Measurements from ENCODE around the gene TMED5.
"Not testable (repeated sequence)": the region's sequence is repeated elsewhere in the genome, so short reads cannot be mapped to it uniquely, and the experiment has no call there.

TMED5 gene

DNA sequence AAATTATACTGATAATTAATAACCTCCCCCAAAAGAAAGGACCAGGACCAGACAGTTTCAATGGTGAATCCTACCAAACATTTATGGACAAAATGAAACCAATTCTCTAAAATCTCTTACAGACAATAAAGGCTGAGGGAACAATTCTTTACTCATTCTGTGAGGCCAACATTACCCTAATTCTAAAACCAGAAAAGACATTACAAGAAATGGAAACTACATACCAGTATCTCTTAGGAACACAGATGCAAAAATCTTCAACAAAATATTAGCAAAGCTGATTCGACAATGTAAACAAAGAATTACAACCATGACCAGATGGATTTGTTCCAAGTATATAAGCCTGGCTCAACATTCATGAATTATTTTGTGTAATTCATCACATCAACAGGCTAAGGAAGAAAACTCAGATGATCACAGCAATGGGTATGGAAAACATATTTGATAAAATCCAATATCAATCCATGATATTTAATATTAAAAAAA is 8.6 kb downstream of the TMED5 start:
- no peak for DNase-seq (ENCODE audit: low spot score)

DNA sequence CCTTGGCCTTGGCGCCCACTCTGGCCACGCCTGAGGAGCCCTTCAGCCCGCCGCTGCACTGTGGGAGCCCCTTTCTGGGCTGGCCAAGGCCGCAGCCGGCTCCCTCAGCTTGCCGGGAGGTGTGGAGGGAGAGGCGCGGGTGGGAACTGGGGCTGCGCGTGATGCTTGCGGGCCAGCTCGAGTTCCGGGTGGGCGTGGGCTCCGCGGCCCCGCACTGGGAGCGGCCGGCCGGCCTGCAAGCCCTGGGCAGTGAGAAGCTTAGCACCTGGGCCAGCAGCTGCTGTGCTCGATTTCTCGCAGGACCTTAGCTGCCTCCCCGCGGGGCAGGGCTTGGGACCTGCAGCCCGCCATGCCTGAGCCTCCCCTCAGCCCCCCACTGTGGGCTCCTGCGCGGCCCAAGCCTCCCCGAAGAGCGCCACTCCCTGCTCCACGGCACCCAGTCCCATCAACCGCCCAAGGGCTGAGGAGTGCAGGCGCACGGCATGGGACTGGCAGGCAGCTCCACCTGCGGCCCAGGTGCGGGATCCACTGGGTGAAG is 10.0 kb downstream of the TMED5 start:
- not testable (repeated sequence) for DNase-seq (ENCODE audit: low spot score)

DNA sequence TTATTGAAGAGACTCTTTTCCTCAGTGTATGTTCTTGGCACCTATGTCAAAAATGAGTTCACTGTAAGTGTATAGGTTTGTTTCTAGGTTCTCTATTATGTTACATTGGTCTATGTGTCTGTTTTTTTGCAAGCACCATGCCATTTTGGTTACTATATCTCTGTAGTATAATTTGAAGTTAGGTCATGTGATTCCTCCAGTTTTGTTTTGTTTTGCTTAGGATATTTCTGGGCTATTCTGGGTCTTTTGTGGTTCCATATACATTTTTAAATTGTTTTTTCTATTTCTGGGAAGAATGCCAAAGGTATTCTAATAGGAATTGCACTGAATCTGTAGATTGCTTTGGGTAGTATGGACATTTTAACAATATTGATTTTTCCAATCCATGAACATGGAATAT is 13.2 kb downstream of the TMED5 start:
- no peak for DNase-seq (ENCODE audit: low spot score)

DNA sequence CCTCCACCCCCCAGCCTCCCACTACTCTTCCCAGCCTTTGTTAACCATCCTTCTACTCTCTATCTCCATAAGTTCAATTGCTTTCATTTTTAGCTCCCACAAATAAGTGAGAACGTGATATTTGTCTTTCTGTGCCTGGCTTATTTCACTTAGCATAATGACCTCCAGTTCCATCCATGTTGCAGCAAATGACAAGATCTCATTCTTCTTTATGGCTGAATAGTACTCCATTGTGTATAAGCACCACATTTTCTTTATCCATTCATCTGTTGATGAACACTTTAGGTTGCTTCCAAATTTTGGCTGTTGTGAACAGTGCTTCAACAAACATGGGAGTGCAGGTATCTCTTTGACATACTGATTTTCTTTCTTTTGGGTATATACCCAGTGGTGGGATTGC is 14.3 kb downstream of the TMED5 start:
- not testable (repeated sequence) for DNase-seq (ENCODE audit: low spot score)

DNA sequence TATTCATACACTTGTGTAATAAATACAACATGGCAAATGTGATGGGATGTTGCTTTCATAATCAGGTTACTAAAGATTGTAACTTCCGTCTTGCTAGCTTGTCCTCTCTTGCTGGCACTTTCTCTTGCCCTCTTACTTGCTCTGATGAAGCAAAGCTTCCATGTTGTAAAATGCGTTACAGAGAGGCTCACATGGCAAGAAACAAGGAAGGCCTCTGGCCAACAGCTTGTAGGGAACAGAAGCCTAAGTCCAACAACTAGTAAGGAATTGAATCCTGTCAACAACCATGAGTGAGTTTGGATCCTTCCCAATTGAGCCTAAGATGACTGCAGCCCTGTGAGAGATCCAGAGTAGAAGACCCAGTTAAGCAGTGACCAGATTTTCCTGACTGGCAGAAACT is 15.4 kb downstream of the TMED5 start:
- no peak for DNase-seq (ENCODE audit: low spot score)

DNA sequence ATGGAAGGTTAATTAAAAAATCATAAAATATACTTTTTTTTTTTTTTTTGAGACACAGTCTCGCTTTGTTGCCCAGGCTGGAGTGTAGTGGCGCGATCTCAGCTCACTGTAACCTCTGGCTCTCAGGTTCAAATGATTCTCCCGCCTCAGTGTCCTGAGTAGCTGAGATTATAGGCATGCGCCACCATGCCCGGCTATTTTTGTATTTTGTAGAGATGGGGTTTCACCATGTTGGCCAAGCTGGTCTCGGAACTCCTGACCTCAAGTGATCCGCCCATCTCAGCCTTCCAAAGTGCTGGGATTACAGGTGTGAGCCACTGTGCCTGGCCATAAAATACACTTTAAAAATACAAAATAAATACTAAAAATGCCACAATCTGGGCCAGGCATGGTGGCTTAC is 16.9 kb downstream of the TMED5 start:
- not testable (repeated sequence) for DNase-seq (ENCODE audit: low spot score)

DNA sequence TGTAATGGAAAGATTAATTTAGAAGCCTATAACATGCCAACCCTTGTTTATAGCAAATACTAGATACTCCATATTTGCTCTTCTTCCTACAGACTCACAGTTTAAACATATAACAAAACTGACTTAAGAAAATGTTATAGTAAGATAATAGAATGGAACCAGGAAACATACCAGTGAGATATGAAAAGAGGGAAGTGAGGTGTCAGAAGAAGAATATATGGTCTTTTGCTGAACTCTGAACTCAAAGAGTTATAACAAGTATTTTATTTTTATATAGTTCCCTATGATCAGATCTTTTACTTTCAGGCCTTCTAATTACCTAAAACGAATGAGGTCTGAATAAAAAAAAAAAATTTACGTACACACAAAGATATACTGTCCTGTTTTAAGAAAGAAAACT is 20.9 kb downstream of the TMED5 start:
- DNase-seq (ENCODE audit: low spot score), result no peak

DNA sequence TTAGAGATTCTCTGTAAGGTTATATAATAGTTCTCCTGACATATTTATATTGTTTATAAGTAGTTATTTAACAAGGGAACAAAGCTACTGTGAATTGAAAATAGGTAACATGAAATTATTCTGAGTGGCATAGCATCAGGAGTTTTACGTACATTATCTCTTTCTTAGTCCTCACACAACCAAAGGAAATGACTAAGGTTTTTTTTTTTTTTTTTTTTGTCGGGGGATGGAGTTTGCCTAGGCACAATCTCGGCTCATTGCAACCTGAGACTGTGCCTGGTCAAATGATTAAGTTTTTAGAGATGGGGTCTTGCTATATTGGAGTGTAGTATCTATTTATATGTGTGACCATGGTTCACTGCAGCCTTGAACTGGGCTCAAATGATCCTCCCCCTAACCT is 24.9 kb downstream of the TMED5 start:
- no peak for DNase-seq (ENCODE audit: low spot score)

DNA sequence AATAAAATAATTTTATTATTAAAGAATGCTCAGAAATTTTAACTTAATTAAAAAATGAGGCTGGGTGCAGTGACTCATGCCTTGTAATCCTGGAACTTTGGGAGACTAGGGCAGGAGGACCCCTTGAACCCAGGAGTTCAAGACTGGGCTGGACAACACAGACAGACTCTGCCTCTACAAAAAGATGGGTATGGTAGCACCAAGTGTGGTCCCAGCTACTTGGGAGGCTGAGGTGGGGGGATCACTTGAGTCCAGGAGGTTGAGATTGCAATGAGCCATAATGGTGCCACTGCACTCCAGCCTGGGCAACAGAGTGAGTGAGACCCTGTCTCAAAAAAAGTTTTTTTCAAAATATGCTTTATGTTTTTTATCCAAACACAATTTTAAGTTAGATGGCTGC is 25.3 kb downstream of the TMED5 start:
- no peak for DNase-seq (ENCODE audit: low spot score)

DNA sequence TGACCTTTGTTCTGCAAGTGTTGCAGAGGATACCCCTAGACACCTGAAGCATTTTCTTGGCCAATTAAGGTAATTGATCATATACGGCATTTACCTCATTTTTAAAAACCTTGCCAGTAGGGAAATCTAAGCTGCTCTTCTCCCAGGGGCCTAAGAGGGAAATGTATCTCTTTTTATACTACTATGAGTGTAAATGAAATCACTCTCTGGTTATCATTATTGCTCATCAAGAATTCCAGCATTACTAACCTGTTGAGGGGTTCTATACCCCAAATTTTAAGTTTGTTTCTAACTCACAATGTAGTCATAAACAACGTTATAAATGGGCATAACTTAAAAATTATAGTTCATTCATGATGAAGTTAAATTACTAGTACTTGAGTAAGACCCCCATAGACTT is 27.4 kb downstream of the TMED5 start:
- DNase-seq (ENCODE audit: low spot score), result no peak

DNA sequence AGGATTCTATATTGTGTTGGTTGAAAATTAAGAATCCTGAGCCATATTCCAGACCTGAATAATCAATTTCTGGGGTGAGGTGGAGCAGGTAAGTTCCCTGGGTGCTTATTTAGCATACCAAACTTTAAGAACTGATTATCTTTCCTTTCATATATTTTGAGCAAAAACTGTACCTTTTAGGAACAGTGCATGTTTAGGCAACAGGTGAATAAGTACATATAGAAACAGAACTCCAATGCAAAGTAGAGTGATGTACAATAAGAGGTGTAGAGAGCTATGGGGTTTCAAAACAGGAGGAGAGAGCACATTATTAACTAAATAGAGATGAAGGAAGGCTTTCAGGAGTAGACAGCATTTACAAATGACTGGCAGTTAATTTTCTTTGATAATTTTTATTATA is 28.7 kb downstream of the TMED5 start:
- no peak for DNase-seq (ENCODE audit: low spot score)

DNA sequence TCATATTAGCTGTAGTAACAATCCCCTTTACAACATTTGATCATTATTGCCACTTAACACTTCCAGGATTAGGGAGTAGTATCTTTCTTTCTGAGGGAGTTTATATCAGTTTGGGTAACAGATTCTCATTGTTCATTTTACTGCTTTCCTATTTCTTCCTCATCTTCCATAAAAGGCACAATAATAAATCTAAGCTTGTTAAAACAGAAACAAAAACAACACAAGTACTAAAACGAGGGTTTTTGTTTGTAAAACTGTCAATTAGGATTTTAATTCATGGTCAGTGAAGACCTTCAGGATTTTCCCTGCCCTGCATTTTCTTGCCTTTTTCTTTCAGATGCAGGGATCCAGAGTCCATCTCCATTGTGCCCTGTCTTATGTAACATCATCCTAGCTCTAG is 29.5 kb downstream of the TMED5 start:
- no peak for DNase-seq (ENCODE audit: low spot score)

DNA sequence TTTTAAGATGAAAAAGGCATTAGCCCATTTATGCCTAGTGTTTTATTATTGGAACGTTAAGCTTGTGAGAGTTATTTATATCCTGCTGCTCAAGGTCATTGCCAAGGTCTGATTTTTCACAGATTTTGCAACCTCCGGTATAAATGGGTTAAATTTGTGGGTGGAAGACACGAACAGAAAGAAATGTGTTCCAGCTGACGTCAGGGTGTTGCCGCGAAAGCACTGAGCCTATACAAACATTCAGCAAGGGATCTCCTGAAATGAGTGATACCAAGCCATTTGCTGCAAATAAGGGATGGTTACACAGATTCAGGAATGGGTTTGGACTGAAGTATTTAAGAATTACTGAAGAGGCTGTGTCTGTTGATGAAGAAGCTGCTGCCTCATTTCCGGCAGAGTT is 32.2 kb downstream of the TMED5 start:
- DNase-seq (ENCODE audit: low spot score), result no peak

DNA sequence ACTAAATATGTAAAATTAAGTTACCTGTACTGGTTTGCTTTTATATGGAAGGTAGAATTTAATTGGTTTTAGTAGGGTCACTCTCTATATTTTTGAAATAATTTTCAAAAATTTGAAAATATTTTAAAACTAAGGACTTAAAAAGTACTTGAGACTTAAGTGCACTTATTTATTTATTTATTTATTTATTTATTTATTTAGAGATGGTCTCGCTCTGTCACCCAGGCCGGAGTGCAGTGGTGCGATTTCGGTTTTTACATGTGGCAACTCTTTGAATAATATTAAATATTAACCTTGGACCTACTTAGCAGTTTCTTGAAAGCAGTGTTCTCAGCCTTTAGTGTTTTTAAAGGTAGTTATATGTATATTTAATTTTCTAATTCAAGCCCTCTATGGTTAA is 36.4 kb downstream of the TMED5 start:
- DNase-seq (ENCODE audit: low spot score), result no peak

DNA sequence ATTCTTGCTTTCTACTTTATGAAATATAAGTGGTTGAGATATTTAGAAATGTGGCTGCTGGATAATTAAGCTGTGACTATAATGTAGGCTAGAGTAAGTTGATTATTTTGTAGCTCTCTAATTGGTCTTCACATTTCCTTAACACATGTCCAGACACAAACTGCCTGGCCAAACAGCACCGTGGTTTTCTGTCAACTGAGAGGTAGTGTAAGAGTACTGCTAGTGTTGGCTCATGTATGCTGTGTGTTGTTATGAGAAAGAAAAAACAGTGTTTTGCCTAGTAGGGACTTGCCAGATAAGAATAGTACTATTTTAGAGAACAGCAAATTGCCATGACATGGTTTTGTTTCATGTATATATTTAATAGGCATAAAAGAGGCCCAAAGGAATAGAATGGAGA is 37.1 kb downstream of the TMED5 start:
- DNase-seq (ENCODE audit: low spot score), result no peak

DNA sequence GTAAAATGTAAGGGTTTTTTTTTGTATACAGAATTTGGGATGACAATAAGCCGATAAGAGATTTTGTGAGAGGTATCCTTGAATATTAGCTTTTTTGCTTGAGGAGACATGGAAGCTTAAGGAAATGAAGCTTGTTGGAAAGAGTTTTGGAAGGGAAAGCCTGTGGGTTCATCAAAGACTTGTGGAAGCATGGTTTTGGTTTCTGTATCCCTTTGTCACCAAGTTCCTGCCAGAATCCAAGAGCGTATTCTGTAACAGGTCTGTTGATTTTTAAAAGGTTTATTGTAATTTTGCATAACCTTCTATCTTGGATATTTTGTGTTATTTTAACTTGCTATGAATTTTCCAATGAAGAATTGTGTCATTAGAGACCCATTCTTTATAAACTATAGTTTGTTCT is 38.1 kb downstream of the TMED5 start:
- DNase-seq (ENCODE audit: low spot score), result no peak

DNA sequence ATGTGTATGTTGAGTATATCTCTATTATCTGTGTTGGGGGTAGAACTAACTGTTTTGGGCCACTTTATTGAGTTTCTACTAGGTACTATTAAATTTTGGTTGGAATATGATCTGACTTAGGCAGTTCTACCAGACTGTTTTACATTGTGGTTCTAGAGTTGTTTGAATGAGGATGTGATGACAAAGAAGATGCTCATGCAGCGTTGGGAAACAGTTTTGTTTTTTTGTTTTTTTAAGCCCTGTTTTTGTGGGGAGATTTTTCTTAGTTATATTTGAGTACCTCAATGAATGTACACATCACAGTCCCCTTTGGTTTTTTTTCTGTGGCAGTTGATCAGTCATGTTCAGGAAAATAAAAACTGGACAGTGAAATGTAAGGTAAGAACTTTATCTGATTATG is 40.1 kb downstream of the TMED5 start:
- DNase-seq (ENCODE audit: low spot score), result no peak

DNA sequence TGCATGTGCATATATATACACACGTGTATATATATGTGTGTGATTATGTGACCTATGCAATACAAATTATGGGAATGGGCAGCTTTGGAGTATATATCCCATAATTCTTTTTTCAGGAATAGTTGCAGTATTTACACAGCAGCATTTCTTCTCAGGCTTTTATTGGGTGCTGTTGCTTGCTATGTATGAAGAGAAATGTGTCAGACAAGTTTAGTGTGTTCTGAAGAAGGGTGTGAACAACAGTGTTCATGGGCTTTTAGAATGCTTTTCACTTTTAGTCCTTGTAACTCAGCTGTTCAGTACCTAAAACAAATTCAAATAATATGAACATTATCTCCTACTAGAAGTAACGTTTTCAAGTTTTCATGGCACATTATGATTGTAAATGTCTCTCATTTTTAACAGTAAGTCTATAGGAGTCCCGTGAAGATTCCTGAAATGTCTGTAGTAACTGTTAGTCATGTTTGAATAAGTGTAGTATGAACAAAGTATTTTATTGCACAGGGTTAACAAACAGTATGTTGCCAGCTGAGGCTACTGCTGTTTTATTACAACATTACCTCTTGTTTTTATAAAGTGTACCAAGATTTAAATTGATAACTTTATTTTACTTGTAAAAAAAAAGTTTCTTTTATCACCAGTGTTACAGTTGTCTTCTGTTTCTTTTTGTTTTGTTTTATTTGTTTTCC is 42.5 kb downstream of the TMED5 start:
- DNase-seq (ENCODE audit: low spot score), result no peak

DNA sequence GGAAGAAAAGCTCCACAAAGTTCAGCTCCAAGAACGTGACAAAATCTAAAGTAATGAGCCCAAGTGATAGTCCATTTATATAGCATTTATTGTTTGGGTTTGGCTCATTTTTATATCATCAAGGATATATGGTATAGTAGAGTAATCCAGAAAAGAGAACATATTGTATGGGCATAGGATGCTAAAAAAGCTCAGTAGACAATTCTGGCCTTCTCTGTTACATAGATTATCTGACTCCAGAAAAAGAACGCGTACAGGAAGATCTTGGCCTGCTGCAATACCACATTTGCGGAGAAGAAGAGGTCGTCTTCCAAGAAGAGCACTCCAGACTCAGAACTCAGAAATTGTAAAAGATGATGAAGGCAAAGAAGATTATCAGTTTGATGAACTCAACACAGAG is 43.8 kb downstream of the TMED5 start:
- no peak for DNase-seq (ENCODE audit: low spot score)

DNA sequence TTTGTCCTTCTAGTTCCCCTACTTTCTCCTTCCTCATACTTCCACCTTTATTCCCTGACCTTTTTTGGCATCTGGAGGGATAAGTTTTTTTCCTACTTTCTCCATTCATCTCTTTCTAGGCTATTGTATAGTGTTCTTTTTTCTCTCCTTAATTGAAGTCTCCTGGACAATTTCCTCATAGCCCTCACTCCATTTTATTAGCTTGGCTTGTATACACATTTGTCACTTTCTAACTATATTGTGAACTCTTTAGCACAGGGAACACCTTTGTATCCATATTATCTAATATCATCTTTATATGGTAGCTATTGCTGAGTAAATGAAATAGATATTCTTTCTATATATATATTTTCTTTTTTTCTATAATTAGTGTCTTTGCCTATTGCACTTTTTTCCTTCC is 47.6 kb downstream of the TMED5 start:
- DNase-seq (ENCODE audit: low spot score), result no peak

DNA sequence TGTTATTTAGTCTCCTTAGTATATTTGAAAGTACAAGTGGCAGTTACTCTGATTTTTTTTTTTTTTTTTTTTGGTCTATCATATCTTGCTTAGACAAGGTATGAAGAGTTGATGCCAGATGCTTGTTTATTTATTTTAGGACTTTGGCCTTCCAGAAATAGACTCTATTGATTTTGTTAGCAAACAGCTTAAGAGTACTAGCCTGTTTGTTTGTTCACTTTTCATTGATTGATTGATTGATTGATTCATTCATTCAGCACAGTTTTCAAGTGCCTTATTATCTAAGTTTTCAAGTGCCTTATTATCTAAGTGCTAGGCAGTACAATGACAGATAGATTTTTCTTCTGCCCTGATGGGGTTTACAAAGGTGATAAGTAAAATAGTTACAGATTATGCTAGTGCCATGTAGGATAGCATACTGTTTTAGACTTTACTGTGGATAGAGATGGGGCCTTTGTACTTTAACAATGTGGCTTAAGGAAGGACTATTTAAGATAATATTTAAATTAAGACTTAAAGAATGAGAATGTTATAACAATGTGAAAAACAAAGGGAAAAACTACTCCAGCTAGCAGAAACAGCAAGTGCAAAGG is 50.6 kb downstream of the TMED5 start:
- DNase-seq (ENCODE audit: low spot score), result no peak

DNA sequence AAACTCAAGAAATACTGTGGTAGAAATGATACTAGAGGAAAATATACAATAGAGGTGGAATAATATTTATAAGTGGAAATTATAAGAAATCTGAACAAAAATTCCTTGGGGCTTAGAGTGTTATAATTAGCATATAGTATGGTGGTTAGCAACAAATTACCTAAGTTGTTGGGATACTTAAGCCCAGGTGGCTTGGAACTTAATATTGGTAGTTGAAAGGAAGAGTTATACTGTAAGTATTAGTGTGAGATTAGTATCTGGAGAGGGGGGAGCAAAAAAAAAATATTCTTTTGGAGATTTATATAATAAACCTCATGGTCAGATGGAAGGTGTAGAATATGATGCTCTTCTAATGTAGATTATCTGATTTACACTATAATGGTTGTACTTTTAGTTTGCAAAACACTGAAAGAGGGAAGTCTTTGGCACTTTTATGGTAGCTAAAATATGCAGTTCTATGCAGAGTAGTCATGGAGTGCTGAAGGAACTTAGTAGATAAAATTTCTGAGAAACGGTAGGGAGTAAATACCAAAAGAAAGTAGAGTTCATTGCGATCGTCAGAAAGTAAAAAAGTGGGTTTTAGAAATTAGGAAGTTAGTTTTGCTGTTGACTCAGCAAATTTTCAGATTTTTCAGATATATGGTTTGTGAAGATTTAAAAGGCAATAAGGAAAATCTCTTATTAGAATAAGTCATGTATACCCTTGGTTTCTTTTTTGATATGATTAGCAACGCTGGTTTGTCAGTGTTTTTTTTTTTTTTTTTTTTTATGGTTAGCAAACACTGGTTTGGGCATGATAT is 55.5 kb downstream of the TMED5 start:
- DNase-seq (ENCODE audit: low spot score), result no peak

DNA sequence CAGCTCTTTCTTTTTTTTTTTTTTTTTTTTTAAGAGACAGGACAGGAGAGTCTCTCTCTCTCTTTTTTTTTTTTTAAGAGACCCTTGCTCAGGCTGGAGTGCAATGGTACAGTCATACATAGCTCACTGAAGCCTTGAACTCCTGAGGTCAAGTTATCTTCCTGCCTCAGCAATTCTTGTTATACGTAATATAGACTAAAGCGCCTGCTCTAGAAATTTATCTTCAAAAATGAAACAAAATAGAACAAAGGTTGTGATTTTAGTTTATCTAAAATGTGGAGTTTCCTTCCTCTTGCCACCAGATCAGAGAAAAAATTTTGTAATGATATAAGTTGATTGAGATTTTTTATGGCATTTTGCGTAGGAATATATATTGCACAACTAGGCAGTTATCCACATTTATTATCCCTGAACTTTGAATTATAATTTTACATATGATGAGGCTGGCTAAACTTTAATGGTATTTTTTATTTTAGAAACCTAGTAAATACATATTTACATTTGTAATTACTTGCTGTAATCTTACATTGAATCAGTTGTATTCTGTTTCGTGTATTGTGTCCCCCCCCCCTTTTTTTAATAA is 56.9 kb downstream of the TMED5 start:
- DNase-seq (ENCODE audit: low spot score), result no peak
